ENCODE data around the gene DNAAF5.

Gene DNAAF5

DNA sequence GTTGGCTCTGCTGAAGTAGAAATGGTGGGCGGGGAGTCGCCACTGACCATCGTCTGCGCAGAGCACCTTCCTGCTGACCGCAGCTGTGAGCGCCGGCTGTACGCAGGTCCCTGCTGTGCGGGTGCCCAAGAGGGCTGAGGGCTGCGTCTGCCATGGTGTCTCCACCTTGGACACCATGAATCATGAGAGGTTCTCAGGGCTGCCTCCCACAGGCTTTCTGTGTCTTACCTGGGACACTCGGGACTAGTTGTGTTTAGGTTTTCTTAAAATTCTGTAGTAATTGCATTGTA lies 45.5 kb downstream of the DNAAF5 start:
- H3K36me3 ChIP-seq: peaks cover 68% of the 10 kb centered on the region
- H3K27me3 ChIP-seq: no peaks in the 10 kb centered on the region
- no peak for DNase-seq
- TF ChIP-seq, protein P1, sequence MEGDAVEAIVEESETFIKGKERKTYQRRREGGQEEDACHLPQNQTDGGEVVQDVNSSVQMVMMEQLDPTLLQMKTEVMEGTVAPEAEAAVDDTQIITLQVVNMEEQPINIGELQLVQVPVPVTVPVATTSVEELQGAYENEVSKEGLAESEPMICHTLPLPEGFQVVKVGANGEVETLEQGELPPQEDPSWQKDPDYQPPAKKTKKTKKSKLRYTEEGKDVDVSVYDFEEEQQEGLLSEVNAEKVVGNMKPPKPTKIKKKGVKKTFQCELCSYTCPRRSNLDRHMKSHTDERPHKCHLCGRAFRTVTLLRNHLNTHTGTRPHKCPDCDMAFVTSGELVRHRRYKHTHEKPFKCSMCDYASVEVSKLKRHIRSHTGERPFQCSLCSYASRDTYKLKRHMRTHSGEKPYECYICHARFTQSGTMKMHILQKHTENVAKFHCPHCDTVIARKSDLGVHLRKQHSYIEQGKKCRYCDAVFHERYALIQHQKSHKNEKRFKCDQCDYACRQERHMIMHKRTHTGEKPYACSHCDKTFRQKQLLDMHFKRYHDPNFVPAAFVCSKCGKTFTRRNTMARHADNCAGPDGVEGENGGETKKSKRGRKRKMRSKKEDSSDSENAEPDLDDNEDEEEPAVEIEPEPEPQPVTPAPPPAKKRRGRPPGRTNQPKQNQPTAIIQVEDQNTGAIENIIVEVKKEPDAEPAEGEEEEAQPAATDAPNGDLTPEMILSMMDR (IDR thresholded peaks at IDR 0.05; ENCODE audit: low read depth, low read length): no peak
- peaks cover 17% of the 10 kb centered on the region; the same call in 1 of the 2 replicates for H3K4me1 ChIP-seq
- peaks cover 3% of the 10 kb centered on the region; the same call in 1 of the 2 replicates for H3K9me3 ChIP-seq
- H3K4me3 ChIP-seq (ENCODE audit: low read depth, low read length): no peak overlapping the region

DNA sequence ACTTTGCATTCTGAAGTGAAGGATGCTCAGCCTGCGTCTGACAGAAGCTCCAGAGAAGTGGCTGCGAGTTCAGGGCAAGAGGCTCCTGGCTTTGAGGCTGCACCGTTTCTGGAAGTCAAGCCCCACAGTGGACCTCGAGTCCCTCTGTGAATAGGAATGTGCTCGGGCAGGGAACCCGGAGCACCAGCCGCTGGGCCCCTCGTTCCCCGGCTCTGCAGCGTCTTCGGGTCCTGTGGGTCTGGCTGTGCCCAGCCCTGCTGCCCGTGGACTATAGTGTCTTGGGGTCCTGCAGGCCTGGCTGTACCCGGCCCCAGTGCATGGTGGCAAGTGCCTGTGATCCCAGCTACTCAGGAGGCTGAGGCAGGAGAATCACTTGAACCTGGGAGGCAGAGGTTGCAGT lies 45.9 kb downstream of the DNAAF5 start:
- Histone ChIP-seq H3K4me1 (peaks cover 14% of the 10 kb centered on the region; the same call in 1 of the 2 replicates), H3K27me3 (no peaks in the 10 kb centered on the region), H3K9me3 (peaks cover 3% of the 10 kb centered on the region; the same call in 1 of the 2 replicates), H3K36me3 (peaks cover 68% of the 10 kb centered on the region), H3K4me3 (ENCODE audit: low read depth, low read length) (no peak overlapping the region)
- TF ChIP-seq, protein P1 (IDR thresholded peaks at IDR 0.05; ENCODE audit: low read depth, low read length): no peak
- DNase-seq: no peak

DNA sequence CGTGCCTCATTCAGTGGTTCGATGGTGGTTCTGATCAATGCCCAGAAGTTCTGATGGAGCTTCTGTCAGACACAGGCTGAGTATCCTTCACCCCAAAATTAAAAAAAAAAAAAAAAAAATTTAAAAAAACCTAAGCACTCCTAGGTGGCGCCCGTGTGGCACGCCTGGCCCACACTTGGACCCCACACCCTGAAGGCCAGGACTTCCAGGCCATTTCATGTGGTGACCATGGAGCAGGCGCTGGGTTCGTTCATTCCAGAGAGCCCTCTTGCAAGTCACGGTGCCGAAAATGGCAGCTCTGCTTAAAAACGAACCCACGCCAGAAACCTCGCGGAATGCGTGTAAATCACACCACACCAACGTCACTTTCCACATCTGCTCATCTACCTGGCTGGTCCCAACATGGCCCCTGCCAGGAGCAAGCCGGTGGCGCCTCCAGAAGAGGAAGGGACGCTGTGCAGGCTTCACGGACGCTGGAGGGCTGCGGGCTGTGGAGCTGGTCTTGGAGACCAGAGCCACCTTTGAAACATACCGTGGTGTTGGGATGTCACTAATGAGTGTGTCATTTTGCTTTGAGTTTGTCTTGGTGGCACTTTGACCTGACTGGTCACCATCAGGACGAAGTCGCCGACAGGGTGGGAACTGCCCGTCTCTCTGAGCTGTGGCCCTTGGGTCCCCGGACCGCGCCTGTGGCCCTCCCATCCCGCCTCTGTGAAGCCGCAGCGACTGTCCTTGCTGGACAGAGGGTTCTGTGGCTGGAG lies 46.5 kb downstream of the DNAAF5 start:
- Histone ChIP-seq H3K36me3 (peaks cover 73% of the 10 kb centered on the region), H3K4me1 (peaks cover 14% of the 10 kb centered on the region; the same call in 1 of the 2 replicates), H3K27me3 (no peaks in the 10 kb centered on the region), H3K9me3 (peaks cover 3% of the 10 kb centered on the region; the same call in 1 of the 2 replicates), H3K4me3 (ENCODE audit: low read depth, low read length) (no peak overlapping the region)
- TF ChIP-seq, protein P1 (IDR thresholded peaks at IDR 0.05; ENCODE audit: low read depth, low read length): no peak
- no peak for DNase-seq

DNA sequence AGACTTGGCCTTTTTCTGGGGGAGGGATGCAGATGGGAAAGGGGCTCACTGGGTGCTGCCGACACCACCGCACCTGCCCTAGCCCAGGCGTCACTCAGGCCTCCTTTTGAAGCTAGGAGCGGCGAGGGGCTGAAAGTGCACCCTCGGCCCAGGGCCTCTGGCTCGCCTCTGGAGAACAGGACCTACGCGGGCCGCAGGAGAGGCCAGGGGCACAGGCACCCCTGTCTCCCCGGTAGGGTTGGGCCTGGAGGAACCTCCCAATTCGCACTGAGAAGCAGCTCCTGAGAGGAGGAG lies 47.1 kb downstream of the DNAAF5 start:
- Histone ChIP-seq H3K36me3 (peaks cover 77% of the 10 kb centered on the region), H3K4me1 (peaks cover 15% of the 10 kb centered on the region)

DNA sequence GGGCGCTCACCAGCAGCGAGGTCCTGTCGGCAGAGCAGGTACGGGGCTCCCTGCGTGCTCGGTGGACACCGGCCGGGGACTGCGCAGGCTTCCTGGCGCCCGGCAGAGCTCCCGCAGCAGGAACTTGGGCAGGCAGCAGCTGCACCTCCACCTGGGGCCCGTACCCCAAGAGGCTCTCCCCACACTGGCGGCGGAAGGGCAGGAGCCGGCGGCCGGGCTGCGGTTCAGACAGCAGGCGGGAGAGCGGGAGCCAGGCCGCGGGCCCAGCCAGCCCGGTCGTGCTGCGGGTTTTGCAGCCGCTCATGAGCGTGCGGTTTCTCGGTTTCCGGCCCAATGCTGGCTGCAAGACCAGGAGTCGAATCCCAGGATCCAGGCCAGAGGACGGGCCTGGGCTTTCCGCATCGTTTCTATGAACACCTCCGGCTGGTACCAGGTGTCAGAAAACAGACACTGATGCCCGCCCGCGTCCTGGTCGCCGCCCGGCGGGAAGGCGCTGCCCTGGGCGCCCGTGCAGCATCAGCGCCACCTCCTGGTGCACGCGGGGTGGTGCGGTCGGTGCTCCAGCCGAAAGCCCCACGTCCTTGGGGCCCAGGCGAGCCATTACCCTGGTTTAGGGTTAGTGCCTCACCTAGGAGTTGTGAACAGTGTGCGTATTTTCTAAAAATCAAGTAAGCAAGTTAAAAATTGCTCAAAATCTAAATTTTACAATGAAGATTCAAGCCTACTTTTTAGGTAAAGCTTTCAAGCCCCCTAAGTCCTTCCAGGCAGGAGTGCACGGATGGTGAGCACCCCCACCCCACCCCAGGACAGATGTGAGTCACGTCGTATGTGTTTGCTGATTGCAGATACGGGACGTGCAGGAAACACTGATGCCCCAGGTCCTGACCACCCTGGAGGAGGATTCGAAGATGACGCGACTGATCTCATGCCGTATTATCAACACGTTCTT lies 47.9 kb downstream of the DNAAF5 start:
- peak; percentile 81 for DNase-seq
- Histone ChIP-seq H3K36me3 (peaks cover 76% of the 10 kb centered on the region), H3K27me3 (no peaks in the 10 kb centered on the region), H3K9me3 (no peaks in the 10 kb centered on the region), H3K4me3 (ENCODE audit: low read depth, low read length) (no peak overlapping the region), H3K4me1 (peaks cover 12% of the 10 kb centered on the region)
- TF ChIP-seq, protein P1 (IDR thresholded peaks at IDR 0.05; ENCODE audit: low read depth, low read length): peak; percentile 79

More for the DNA sequence above, 47.1 kb downstream of the DNAAF5 start:
- H3K9me3 ChIP-seq: peaks cover 3% of the 10 kb centered on the region; the same call in 1 of the 2 replicates
- DNase-seq: no peak
- H3K4me3 ChIP-seq (ENCODE audit: low read depth, low read length): no peak overlapping the region
- TF ChIP-seq, protein P1 (IDR thresholded peaks at IDR 0.05; ENCODE audit: low read depth, low read length): no peak
- no peaks in the 10 kb centered on the region for H3K27me3 ChIP-seq

All from BE2C (cell line).